Endothelial cell of umbilical vein (primary cell): ENCODE measurements around the gene NEDD9.

Experiments
- EZH2 ChIP-seq: IDR thresholded peaks from 2 replicates; pipeline ENCODE4 v1.6.1; 2012; ENCODE audit warnings: borderline replicate concordance, low read depth, mild to moderate bottlenecking, moderate library complexity, low read length, inconsistent platforms; ENCODE audit not compliant: severe bottlenecking
- FOS ChIP-seq: IDR thresholded peaks from 2 replicates; pipeline ENCODE4 v1.6.1; 2011; ENCODE audit warnings: mild to moderate bottlenecking, low read length, moderate library complexity, borderline replicate concordance; ENCODE audit not compliant: insufficient read depth
- JUN ChIP-seq: IDR thresholded peaks from 2 replicates; pipeline ENCODE4 v1.6.1; 2011; ENCODE audit warnings: borderline replicate concordance, low read depth; ENCODE audit not compliant: insufficient read length, insufficient read depth
- POLR2A ChIP-seq: IDR thresholded peaks from 2 replicates; pipeline ENCODE4 v1.6.1; 2012; ENCODE audit warnings: low read depth, mild to moderate bottlenecking, control low read depth, low read length
- TF ChIP-seq, protein P1 (sequence below), 2 donors: IDR thresholded peaks; 1 replicate in 1 of 2; 2 replicates in 1 of 2; pipeline ENCODE4 v1.5.1; 2011; ENCODE audit warnings: low read length in 2 of 2, mild to moderate bottlenecking in 2 of 2, moderate library complexity in 2 of 2, control low read depth in 1 of 2, inconsistent platforms in 1 of 2, low read depth in 1 of 2; ENCODE audit not compliant: insufficient read depth in 1 of 2; ENCODE audit errors: extremely low read depth in 1 of 2

GRCh38 chr6:11208267-11208666 lies 24.2 kb downstream of the NEDD9 start:
- no peak for TF ChIP-seq EZH2
- TF ChIP-seq POLR2A: no peak
- TF ChIP-seq FOS: no peak
- TF ChIP-seq, protein P1, sequence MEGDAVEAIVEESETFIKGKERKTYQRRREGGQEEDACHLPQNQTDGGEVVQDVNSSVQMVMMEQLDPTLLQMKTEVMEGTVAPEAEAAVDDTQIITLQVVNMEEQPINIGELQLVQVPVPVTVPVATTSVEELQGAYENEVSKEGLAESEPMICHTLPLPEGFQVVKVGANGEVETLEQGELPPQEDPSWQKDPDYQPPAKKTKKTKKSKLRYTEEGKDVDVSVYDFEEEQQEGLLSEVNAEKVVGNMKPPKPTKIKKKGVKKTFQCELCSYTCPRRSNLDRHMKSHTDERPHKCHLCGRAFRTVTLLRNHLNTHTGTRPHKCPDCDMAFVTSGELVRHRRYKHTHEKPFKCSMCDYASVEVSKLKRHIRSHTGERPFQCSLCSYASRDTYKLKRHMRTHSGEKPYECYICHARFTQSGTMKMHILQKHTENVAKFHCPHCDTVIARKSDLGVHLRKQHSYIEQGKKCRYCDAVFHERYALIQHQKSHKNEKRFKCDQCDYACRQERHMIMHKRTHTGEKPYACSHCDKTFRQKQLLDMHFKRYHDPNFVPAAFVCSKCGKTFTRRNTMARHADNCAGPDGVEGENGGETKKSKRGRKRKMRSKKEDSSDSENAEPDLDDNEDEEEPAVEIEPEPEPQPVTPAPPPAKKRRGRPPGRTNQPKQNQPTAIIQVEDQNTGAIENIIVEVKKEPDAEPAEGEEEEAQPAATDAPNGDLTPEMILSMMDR (IDR thresholded peaks at IDR 0.05; ENCODE audit: extremely low read depth in 1 of 2, insufficient read depth in 1 of 2, low read depth in 1 of 2, low read length in 2 of 2): no peak
- TF ChIP-seq JUN: no peak
